Body of pancreas (tissue), 4 donors: ENCODE results near the gene ART4.

Source experiments
- CTCF ChIP-seq, 7 experiments: fragments of 450-650 bp in 4 of 7; fragments of 200-600 bp in 3 of 7; sonication (generic) in 3 of 7; IDR thresholded peaks; one replicate each; pipeline ENCODE4 v1.5.1; 2016 to 2019; ENCODE audit warnings: antibody characterized with exemption in 7 of 7
- POLR2A ChIP-seq, 3 donors: fragments of 450-650 bp; IDR thresholded peaks; one replicate each; pipeline ENCODE4 v1.6.1; 2016; ENCODE audit warnings: antibody characterized with exemption in 3 of 3, mild to moderate bottlenecking in 2 of 3

- TF ChIP-seq CTCF (IDR thresholded peaks at IDR 0.05) (no peak), POLR2A (IDR thresholded peaks at IDR 0.05) (no peak)
Observed at GRCh38 chr12:14876833-14877232, 33.5 kb upstream of the ART4 start.
